Activated B cell treated with CpG ODN at 0.5 μM for 24 hours (primary cell): ENCODE measurements around the gene C1orf216. TPM values are rescaled to one million over a fixed set of nuclear protein-coding genes. Genes with fewer than 3 reads are reported as not detected.
"Not testable (repeated sequence)": the region's sequence is repeated elsewhere in the genome, so short reads cannot be mapped to it uniquely, and the experiment has no call there.

Experiments
- ATAC-seq: fragments of 200-7000 bp; cut with Tn5 transposase; one replicate; pipeline ENCODE4 v1.10.0; 2021; ENCODE audit warnings: low read depth, mild to moderate bottlenecking, moderate library complexity
- CTCF ChIA-PET: fragments of 350-600 bp; sonication (Branson Sonifier 250); formaldehyde crosslinking; loops from one replicate; lab custom pipeline; 2021; ENCODE audit warnings: antibody characterized with exemption; lab: Charles Lee
- POLR2A ChIA-PET: fragments of 350-600 bp; sonication (Branson Sonifier 250); formaldehyde crosslinking; loops from one replicate; lab custom pipeline; 2021; ENCODE audit warnings: antibody characterized with exemption; lab: Charles Lee
- DNase-seq: peaks from one replicate; pipeline ENCODE4 v3.0.0; 2022
- H3K27ac Mint-ChIP-seq: one replicate; pipeline ENCODE4 v1.8.0; 2020; ENCODE audit warnings: mixed read lengths
- H3K27me3 Mint-ChIP-seq: one replicate; pipeline ENCODE4 v1.8.0; 2021; ENCODE audit warnings: mixed read lengths
- H3K36me3 Mint-ChIP-seq: one replicate; pipeline ENCODE4 v1.8.0; 2021; ENCODE audit warnings: low read depth, mixed read lengths
- H3K4me1 Mint-ChIP-seq: one replicate; pipeline ENCODE4 v1.8.0; 2021; ENCODE audit warnings: mixed read lengths
- H3K4me3 Mint-ChIP-seq: one replicate; pipeline ENCODE4 v1.8.0; 2020; ENCODE audit warnings: mild to moderate bottlenecking, mixed read lengths
- H3K9me3 Mint-ChIP-seq: one replicate; pipeline ENCODE4 v1.8.0; 2020; ENCODE audit warnings: mixed read lengths
- CTCF ChIP-seq: fragments of 200-600 bp; IDR thresholded peaks from one replicate; pipeline ENCODE4 v1.8.0; 2022; ENCODE audit warnings: antibody characterized with exemption, mild to moderate bottlenecking
- intact Hi-C: fragments of 100-400 bp; cut with micrococcal nuclease; formaldehyde crosslinking; loops from one replicate; pipeline ENCODE4 v1.15.1; 2024
- total RNA-seq: library from RNA; stranded (reverse); gene quantifications from 2 replicates; pipeline ENCODE4 v1.2.3, GENCODE V29; 2022

Gene C1orf216
- total RNA-seq, 1 donor from 2014 or later, result 4.4 TPM

- no peak for TF ChIP-seq CTCF
- peak overlapping the region; percentile 70 for H3K4me3 Mint-ChIP-seq
- no peak overlapping the region for H3K27ac Mint-ChIP-seq
- ChIA-PET POLR2A (no interaction called here), CTCF (interaction anchor here (2.3 kb wide), 1 partner anchor 9 kb away, joined by 7 read pairs; no protein-coding TSS in a partner anchor)
- H3K4me1 Mint-ChIP-seq, result peaks cover 18% of the 10 kb centered on the region
- DNase-seq (no peak), ATAC-seq (no peak)
- H3K36me3 Mint-ChIP-seq, result no peaks in the 10 kb centered on the region
- H3K9me3 Mint-ChIP-seq, result no peaks in the 10 kb centered on the region
- intact Hi-C loops, result no loop called here
- peaks cover 46% of the 10 kb centered on the region for H3K27me3 Mint-ChIP-seq
Measured at GRCh38 chr1:35706846-35707600, 11.7 kb downstream of the C1orf216 start.

GRCh38 chr1:35702508-35702907, 16.2 kb downstream of the C1orf216 start:
- Mint-ChIP-seq H3K27ac (no peak overlapping the region), H3K4me3 (no peak overlapping the region), H3K36me3 (no peaks in the 10 kb centered on the region), H3K9me3 (no peaks in the 10 kb centered on the region), H3K27me3 (peaks cover 58% of the 10 kb centered on the region), H3K4me1 (peaks cover 7% of the 10 kb centered on the region)
- ATAC-seq (no peak), DNase-seq (no peak)
- POLR2A ChIA-PET, result no interaction called here
- CTCF ChIA-PET, result no interaction called here
- intact Hi-C loops, result no loop called here
- TF ChIP-seq CTCF, result no peak

GRCh38 chr1:35699152-35699551, 19.5 kb downstream of the C1orf216 start:
- H3K4me1 Mint-ChIP-seq, H3K4me3 Mint-ChIP-seq, CTCF ChIA-PET, H3K9me3 Mint-ChIP-seq, DNase-seq, H3K36me3 Mint-ChIP-seq, intact Hi-C loops, POLR2A ChIA-PET, H3K27ac Mint-ChIP-seq, ATAC-seq: not testable (repeated sequence)
- peaks cover 48% of the 10 kb centered on the region for H3K27me3 Mint-ChIP-seq

- intact Hi-C loops, result no loop called here
- peaks cover 28% of the 10 kb centered on the region for H3K27me3 Mint-ChIP-seq
- H3K9me3 Mint-ChIP-seq, result no peaks in the 10 kb centered on the region
- H3K36me3 Mint-ChIP-seq, result no peaks in the 10 kb centered on the region
- ChIA-PET CTCF (no interaction called here), POLR2A (no interaction called here)
- no peak for ATAC-seq
- no peaks in the 10 kb centered on the region for H3K4me1 Mint-ChIP-seq
- DNase-seq, result no peak
- H3K27ac Mint-ChIP-seq, result no peak overlapping the region
- TF ChIP-seq CTCF, result no peak
- H3K4me3 Mint-ChIP-seq, result no peak overlapping the region
Measured at GRCh38 chr1:35692317-35692716, 26.4 kb downstream of the C1orf216 start.

GRCh38 chr1:35691571-35692220, 27.0 kb downstream of the C1orf216 start:
- DNase-seq, result no peak
- peaks cover 26% of the 10 kb centered on the region for H3K27me3 Mint-ChIP-seq

More at GRCh38 chr1:35691571-35692220, 27.0 kb downstream of the C1orf216 start:
- ATAC-seq, result no peak
- Mint-ChIP-seq H3K4me1 (no peaks in the 10 kb centered on the region), H3K9me3 (no peaks in the 10 kb centered on the region), H3K36me3 (no peaks in the 10 kb centered on the region), H3K27ac (no peak overlapping the region), H3K4me3 (no peak overlapping the region)
- ChIA-PET POLR2A (no interaction called here), CTCF (no interaction called here)
- intact Hi-C loops, result no loop called here
- no peak for TF ChIP-seq CTCF
